Uterus (tissue), 4 donors: Measurements from ENCODE around the gene OOSP3. TPM values are rescaled to one million over a fixed set of nuclear protein-coding genes. Genes with fewer than 3 reads are reported as not detected.
"Not testable (repeated sequence)": the region's sequence is repeated elsewhere in the genome, so short reads cannot be mapped to it uniquely, and the experiment has no call there.

ENCODE experiments used
- DNase-seq, 2 donors: peaks; one replicate each; pipeline ENCODE4 v3.0.0-alpha.2; 2019 to 2020
- H3K27ac ChIP-seq, 2 donors: fragments of 200-600 bp; sonication (generic); 1 replicate in 1 of 2; 2 replicates in 1 of 2; pipeline ENCODE4 v1.5.1; 2016 to 2018
- H3K27me3 ChIP-seq, 2 donors: fragments of 200-600 bp; sonication (generic); one replicate each; pipeline ENCODE4 v1.5.1; 2018 to 2019; ENCODE audit warnings: control low read depth in 1 of 2
- H3K36me3 ChIP-seq, 2 donors: fragments of 200-600 bp; sonication (generic); one replicate each; pipeline ENCODE4 v1.5.1; 2019; ENCODE audit warnings: control low read depth in 1 of 2
- H3K4me1 ChIP-seq, 2 donors: fragments of 200-600 bp; sonication (generic); one replicate each; pipeline ENCODE4 v1.5.1; 2018 to 2019; ENCODE audit warnings: control low read depth in 1 of 2
- H3K4me3 ChIP-seq, 2 donors: fragments of 200-600 bp; sonication (generic); 1 replicate in 1 of 2; 2 replicates in 1 of 2; pipeline ENCODE4 v1.5.1; 2018 to 2019; ENCODE audit warnings: mild to moderate bottlenecking in 1 of 2
- H3K9me3 ChIP-seq, 2 donors: fragments of 200-600 bp; sonication (generic); one replicate each; pipeline ENCODE4 v1.5.1; 2019; ENCODE audit warnings: control low read depth in 1 of 2
- CTCF ChIP-seq, 4 experiments: fragments of 200-600 bp in 2 of 4; fragments of 450-650 bp in 2 of 4; sonication (generic) in 2 of 4; IDR thresholded peaks; one replicate each; pipeline ENCODE4 v1.5.1; 2016 to 2019; ENCODE audit warnings: antibody characterized with exemption in 4 of 4, mild to moderate bottlenecking in 2 of 4, moderate library complexity in 1 of 4
- POLR2A ChIP-seq, 2 donors: fragments of 450-650 bp; IDR thresholded peaks; one replicate each; pipeline ENCODE4 v1.6.1; 2016; ENCODE audit warnings: antibody characterized with exemption in 2 of 2, mild to moderate bottlenecking in 1 of 2, moderate library complexity in 1 of 2
- intact Hi-C: fragments of 100-400 bp; cut with DNase I; formaldehyde crosslinking; loops from one replicate; pipeline ENCODE4 v1.15.1; 2023; ENCODE audit warnings: low total_unique reads
- total RNA-seq, 4 donors: library from RNA; depleted of rRNA in 3 of 4; stranded (reverse); fragments of >200 nt in 3 of 4; gene quantifications; one replicate each; pipeline versions ENCODE4 v1.1.0 to v1.2.4, GENCODE V29; 2014 to 2023
- donor health status: DM: yes; HTN: yes; CAD: no.

Gene OOSP3
- total RNA-seq, 4 donors from 2014 or later, result not detected

DNA sequence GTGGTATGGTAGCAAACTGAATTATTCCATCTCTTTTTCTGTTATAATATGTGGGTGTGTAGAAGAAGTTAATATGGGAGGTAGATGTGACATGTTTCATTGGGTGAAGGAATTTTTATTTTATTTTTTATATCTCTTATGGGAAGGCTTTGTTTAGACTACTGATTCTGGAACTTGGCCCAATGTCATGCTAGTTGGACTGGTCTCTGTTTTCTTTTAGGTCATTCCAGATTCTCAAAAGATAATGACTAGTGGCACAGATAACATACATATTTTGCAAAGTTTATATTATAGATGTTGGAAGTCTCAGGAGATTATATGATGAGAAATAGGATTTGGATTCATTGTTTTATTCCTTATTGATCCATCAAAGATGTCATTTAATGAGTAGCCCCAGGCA, 1.3 kb upstream of the OOSP3 start:
- Histone ChIP-seq H3K27ac (no peak overlapping the region), H3K4me1 (no peaks in the 10 kb centered on the region), H3K4me3 (no peak overlapping the region), H3K27me3 (no peaks in the 10 kb centered on the region), H3K9me3 (no peaks in the 10 kb centered on the region), H3K36me3 (no peaks in the 10 kb centered on the region)
- intact Hi-C loops, result no loop called here
- no peak for DNase-seq
- TF ChIP-seq CTCF (IDR thresholded peaks at IDR 0.05) (no peak), POLR2A (IDR thresholded peaks at IDR 0.05) (no peak)

DNA sequence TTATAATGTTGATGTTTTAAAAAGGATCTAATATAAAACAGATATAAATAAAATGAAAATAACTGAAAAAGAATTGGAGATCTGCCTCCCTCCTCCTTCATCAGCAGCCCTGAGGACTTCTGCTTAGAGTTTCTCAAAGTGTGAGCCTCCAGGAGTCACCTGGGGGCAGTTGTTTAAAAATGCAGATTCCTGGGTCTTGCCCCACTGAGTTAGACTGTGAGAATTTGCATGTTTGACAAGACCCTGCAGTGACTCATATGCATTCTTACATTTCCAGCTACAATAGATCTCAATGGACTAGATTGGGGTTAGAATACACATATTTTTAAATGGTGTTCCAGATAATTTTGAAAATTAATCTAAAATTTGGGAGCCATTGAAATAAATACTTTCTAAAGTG, 798 bp upstream of the OOSP3 start:
- DNase-seq, result no peak
- no peaks in the 10 kb centered on the region for H3K27me3 ChIP-seq
- no peaks in the 10 kb centered on the region for H3K9me3 ChIP-seq
- H3K36me3 ChIP-seq, result no peaks in the 10 kb centered on the region
- no peaks in the 10 kb centered on the region for H3K4me1 ChIP-seq
- H3K4me3 ChIP-seq, result no peak overlapping the region
- TF ChIP-seq POLR2A (IDR thresholded peaks at IDR 0.05) (no peak), CTCF (IDR thresholded peaks at IDR 0.05) (no peak)
- intact Hi-C loops, result no loop called here
- no peak overlapping the region for H3K27ac ChIP-seq

DNA sequence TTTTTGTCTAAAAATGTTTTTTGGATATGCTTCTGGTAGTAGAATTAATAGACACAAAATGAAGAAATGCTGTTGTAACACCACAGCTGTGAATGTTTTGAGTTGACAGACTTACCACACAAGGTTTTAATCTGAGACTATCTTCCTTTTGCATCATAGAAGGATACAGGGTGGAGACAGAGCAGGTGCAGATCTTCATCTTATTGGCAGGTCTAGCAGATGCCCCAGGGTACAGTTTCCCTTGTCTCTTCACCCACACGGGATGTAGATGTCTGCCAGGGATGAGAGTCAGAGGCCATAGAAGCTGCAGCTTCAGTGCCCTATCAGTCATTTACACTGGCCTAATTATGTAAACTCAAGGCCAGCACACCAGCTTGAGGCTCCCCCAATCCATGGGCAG, 985 bp downstream of the OOSP3 start:
- Histone ChIP-seq H3K27me3 (no peaks in the 10 kb centered on the region), H3K9me3 (no peaks in the 10 kb centered on the region), H3K36me3 (no peaks in the 10 kb centered on the region), H3K4me3 (no peak overlapping the region), H3K4me1 (no peaks in the 10 kb centered on the region), H3K27ac (no peak overlapping the region)
- no peak for DNase-seq
- intact Hi-C loops, result no loop called here
- no peak for TF ChIP-seq POLR2A (IDR thresholded peaks at IDR 0.05)
- TF ChIP-seq CTCF (IDR thresholded peaks at IDR 0.05), result no peak

GRCh38 chr11:59883597-59883996, 5.0 kb downstream of the OOSP3 start:
- TF ChIP-seq CTCF (IDR thresholded peaks at IDR 0.05) (no peak), POLR2A (IDR thresholded peaks at IDR 0.05) (no peak)
- no peak overlapping the region for H3K27ac ChIP-seq
- DNase-seq, result no peak
- no peak overlapping the region for H3K4me3 ChIP-seq
- no peaks in the 10 kb centered on the region for H3K27me3 ChIP-seq
- H3K4me1 ChIP-seq, result no peaks in the 10 kb centered on the region
- no peaks in the 10 kb centered on the region for H3K9me3 ChIP-seq
- intact Hi-C loops, result no loop called here
- no peaks in the 10 kb centered on the region for H3K36me3 ChIP-seq

GRCh38 chr11:59887156-59887555, 8.6 kb downstream of the OOSP3 start:
- H3K36me3 ChIP-seq, intact Hi-C loops, H3K27me3 ChIP-seq, H3K4me1 ChIP-seq, H3K4me3 ChIP-seq, H3K27ac ChIP-seq, DNase-seq, H3K9me3 ChIP-seq: not testable (repeated sequence)

- H3K27ac ChIP-seq, result no peak overlapping the region
- H3K36me3 ChIP-seq, result no peaks in the 10 kb centered on the region
- H3K4me3 ChIP-seq, result no peak overlapping the region
- no peaks in the 10 kb centered on the region for H3K27me3 ChIP-seq
- DNase-seq, result no peak
- no peaks in the 10 kb centered on the region for H3K9me3 ChIP-seq
- intact Hi-C loops, result no loop called here
- TF ChIP-seq POLR2A (IDR thresholded peaks at IDR 0.05), result no peak
- TF ChIP-seq CTCF (IDR thresholded peaks at IDR 0.05), result no peak
- no peaks in the 10 kb centered on the region for H3K4me1 ChIP-seq
Observed at GRCh38 chr11:59891781-59892181, 13.2 kb downstream of the OOSP3 start.
